Lower lobe of right lung (tissue), 2 donors: ENCODE measurements around the gene TRAPPC6A. TPM values are rescaled to one million over a fixed set of nuclear protein-coding genes. Genes with fewer than 3 reads are reported as not detected.

Source experiments
- ATAC-seq, 2 donors: fragments of 200-7000 bp; cut with Tn5 transposase; one replicate each; pipeline ENCODE4 v1.9.1; 2020 to 2022; ENCODE audit warnings: mild to moderate bottlenecking in 2 of 2, moderate library complexity in 2 of 2
- DNase-seq: peaks from one replicate; pipeline ENCODE4 v3.0.0-alpha.2; 2020
- H3K27ac ChIP-seq: fragments of 200-600 bp; one replicate; pipeline ENCODE4 v1.8.0; 2022
- H3K27me3 ChIP-seq: fragments of 200-600 bp; one replicate; pipeline ENCODE4 v1.8.0; 2022; ENCODE audit warnings: low read depth
- H3K36me3 ChIP-seq: fragments of 200-600 bp; one replicate; pipeline ENCODE4 v1.8.0; 2022; ENCODE audit warnings: mild to moderate bottlenecking
- H3K4me1 ChIP-seq: fragments of 200-600 bp; one replicate; pipeline ENCODE4 v1.8.0; 2022
- H3K4me3 ChIP-seq: fragments of 200-600 bp; one replicate; pipeline ENCODE4 v1.8.0; 2022; ENCODE audit warnings: mild to moderate bottlenecking
- H3K9me3 ChIP-seq: fragments of 200-600 bp; one replicate; pipeline ENCODE4 v1.8.0; 2022
- CTCF ChIP-seq: fragments of 200-600 bp; IDR thresholded peaks from one replicate; pipeline ENCODE4 v1.8.0; 2022; ENCODE audit warnings: antibody characterized with exemption, mild to moderate bottlenecking
- intact Hi-C: fragments of 100-400 bp; cut with DNase I; formaldehyde crosslinking; loops from one replicate; pipeline ENCODE4 v1.11.0; 2022
- long read RNA-seq: library from polyadenylated mRNA; unstranded; transcript quantifications from one replicate; pipeline ENCODE4 v2.0.0, GENCODE V29; 2021
- total RNA-seq: library from RNA; stranded (reverse); fragmentation: NEBNext Ultra II Directional; extraction: Animal tissue kit (Norgen Biotek cat#: 25700); gene quantifications from one replicate; pipeline ENCODE4 v1.2.1, GENCODE V29; 2021
- donor health status: DM: no; HTN: yes; CAD: no; lungs with severe emphysema.

TRAPPC6A gene
- total RNA-seq = 18.4 TPM
- long read RNA-seq, transcript TRAPPC6A-202 (6 exons, 758 nt) = major isoform, 5 of 17 reads
- long read RNA-seq, partial matches to known transcripts = 5 of 17 reads
- long read RNA-seq, other reads (novel, unspliced or antisense) = 4 of 17 reads

- Histone ChIP-seq H3K4me1 (peaks cover 33% of the 10 kb centered on the region), H3K27me3 (no peaks in the 10 kb centered on the region), H3K36me3 (peaks cover 19% of the 10 kb centered on the region), H3K4me3 (peak within 1 kb of the TSS; percentile 92), H3K27ac (peak within 1 kb of the TSS; percentile 95), H3K9me3 (no peaks in the 10 kb centered on the region)
- TF ChIP-seq CTCF = no peak
- ATAC-seq = peak; percentile 6 to 15
- DNase-seq = no peak
- intact Hi-C loops = no loop called here
Measured at GRCh38 chr19:45177817-45178261, at the start of gene TRAPPC6A. Gene TRAPPC6A (minus strand): TSS chr19:45178237. CDS start chr19:45178218, 19 bp downstream.

DNA sequence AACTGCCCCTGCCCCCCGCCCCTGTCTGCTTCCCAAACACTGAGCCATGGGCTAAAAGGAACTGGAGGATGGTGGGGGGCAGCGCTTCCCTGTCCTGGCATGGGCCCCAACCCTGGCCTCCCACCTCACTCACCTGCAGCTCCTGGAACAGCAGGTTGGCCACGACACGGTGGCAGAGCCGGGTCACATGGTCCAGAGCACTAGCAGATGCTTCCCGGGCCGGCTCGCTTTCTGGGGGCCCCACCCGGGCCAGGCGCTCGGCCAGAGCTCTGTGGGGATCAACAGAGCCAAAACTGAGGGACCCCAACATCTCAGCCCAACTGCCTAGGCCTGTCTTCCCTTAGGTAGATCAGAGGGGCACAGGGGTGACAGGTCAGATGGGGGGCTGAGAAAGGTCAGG, 46.6 kb upstream of the TRAPPC6A start:
- TF ChIP-seq CTCF = no peak
- peak in 1 of 2 donors; percentile 13 for ATAC-seq
- no peak for DNase-seq

DNA sequence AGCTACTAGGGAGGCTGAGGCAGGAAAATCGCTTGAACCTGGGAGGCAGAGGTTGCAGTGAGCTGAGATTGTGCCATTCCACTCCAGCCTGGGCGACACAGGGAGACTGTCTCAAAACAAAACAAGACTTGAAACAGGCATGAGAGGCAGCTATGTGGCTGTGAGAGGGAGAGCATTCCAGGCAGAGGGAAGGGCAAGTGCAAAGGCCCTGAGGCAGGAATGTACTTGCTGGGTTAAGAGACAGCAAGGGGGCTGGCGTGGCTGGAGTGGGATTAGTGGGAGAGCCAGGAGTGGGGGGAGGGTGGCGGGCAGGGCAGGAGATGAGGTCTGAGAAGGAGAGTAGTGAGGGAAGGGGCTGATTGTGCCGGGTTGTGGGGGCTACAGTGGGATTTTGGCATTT, 45.8 kb upstream of the TRAPPC6A start:
- peaks cover 3% of the 10 kb centered on the region for H3K27me3 ChIP-seq
- no peak for TF ChIP-seq CTCF
- no peak for DNase-seq
- no peak overlapping the region for H3K27ac ChIP-seq
- H3K36me3 ChIP-seq = no peaks in the 10 kb centered on the region
- intact Hi-C loops = no loop called here
- no peaks in the 10 kb centered on the region for H3K9me3 ChIP-seq
- no peaks in the 10 kb centered on the region for H3K4me1 ChIP-seq
- ATAC-seq = no peak
- no peak overlapping the region for H3K4me3 ChIP-seq

More for the DNA sequence above, 46.6 kb upstream of the TRAPPC6A start:
- H3K36me3 ChIP-seq = no peaks in the 10 kb centered on the region
- intact Hi-C loops = no loop called here
- no peaks in the 10 kb centered on the region for H3K4me1 ChIP-seq
- no peak overlapping the region for H3K27ac ChIP-seq
- H3K27me3 ChIP-seq = no peaks in the 10 kb centered on the region
- no peaks in the 10 kb centered on the region for H3K9me3 ChIP-seq
- no peak overlapping the region for H3K4me3 ChIP-seq

DNA sequence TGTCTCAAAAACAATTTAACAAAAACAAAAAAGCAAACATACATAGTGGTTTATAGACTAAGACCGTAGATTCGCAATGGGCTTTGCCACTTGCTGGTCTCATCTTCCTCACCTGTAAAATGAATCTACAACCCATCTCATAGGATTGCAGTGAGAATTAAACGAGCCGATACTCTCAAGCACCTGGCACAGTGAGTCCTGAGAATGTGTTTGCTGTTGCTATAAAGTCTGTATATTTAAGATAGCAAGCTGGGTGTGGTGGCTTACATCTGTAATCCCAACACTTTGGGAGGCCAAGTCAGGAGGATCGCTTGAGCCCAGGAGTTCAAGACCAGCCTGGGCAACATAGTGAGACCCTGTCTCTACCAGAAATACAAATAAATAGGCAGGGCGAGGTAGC, 44.7 kb upstream of the TRAPPC6A start:
- no peak for ATAC-seq
- no peak for DNase-seq
- Histone ChIP-seq H3K36me3 (no peaks in the 10 kb centered on the region), H3K4me3 (no peak overlapping the region), H3K27me3 (peaks cover 5% of the 10 kb centered on the region), H3K4me1 (no peaks in the 10 kb centered on the region), H3K9me3 (no peaks in the 10 kb centered on the region), H3K27ac (no peak overlapping the region)
- intact Hi-C loops = no loop called here
- TF ChIP-seq CTCF = no peak

DNA sequence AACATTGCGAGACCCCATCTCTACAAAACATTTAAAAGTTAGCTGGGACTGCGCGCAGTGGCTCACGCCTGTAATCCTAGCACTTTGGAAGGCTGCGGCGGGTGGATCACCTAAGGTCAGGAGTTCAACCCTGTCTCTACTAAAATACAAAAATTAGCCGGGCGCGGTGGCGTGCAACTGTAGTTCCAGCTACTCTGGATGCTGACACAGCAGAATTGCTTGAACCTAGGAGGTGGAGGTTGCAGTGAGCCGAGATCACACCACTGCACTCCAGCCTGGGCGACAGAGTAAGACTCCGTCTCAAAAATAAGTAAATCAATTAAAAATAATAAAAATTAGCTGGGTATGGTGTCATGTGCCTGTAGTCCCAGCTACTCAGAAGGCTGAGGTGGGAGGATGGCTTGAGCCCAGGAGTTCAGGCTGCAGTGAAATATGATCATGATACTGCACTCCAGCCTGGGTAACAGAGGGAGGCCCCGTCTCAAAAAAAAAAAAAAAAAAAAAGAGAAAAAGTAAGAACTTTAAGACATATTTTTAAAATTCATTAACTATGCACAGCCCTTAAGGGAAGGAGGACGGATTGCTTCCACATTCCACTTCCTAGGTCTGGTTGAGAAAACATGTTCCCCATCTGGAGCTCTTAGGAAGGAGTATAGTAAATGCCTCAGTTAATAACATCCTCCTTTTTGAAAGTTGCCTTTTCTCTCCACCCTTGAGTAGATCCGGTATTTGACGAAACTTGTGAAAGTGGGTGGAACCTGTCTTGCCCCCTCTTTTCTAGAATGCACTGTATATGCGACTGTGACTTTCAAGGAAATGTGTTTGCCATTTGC, 41.1 kb upstream of the TRAPPC6A start:
- Histone ChIP-seq H3K4me3 (no peak overlapping the region), H3K27me3 (peaks cover 34% of the 10 kb centered on the region), H3K36me3 (no peaks in the 10 kb centered on the region), H3K4me1 (peaks cover 21% of the 10 kb centered on the region), H3K9me3 (no peaks in the 10 kb centered on the region), H3K27ac (no peak overlapping the region)
- no peak for TF ChIP-seq CTCF
- DNase-seq (no peak), ATAC-seq (no peak)
- intact Hi-C loops = no loop called here
